Mucosa of descending colon (tissue), 3 donors: ENCODE results near the gene CELF5. TPM values are rescaled to one million over a fixed set of nuclear protein-coding genes. Genes with fewer than 3 reads are reported as not detected.
A peak's percentile ranks its signal among the peaks of the same experiment; 100 is the strongest.
"Not testable (repeated sequence)": the region's sequence is repeated elsewhere in the genome, so short reads cannot be mapped to it uniquely, and the experiment has no call there.

Experiments used
- ATAC-seq: fragments of 200-7000 bp; cut with Tn5 transposase; one replicate; pipeline ENCODE4 v1.9.1; 2020; ENCODE audit warnings: mild to moderate bottlenecking, moderate library complexity
- DNase-seq, 3 donors: peaks; one replicate each; pipeline ENCODE4 v3.0.0-alpha.2; 2020
- H3K36me3 ChIP-seq: fragments of 200-600 bp; one replicate; pipeline ENCODE4 v1.8.0; 2021; ENCODE audit warnings: low read depth, mild to moderate bottlenecking
- H3K4me1 ChIP-seq: fragments of 200-600 bp; one replicate; pipeline ENCODE4 v1.8.0; 2021; ENCODE audit warnings: low read depth, mild to moderate bottlenecking
- H3K4me3 ChIP-seq: fragments of 200-600 bp; one replicate; pipeline ENCODE4 v1.8.0; 2021; ENCODE audit warnings: mild to moderate bottlenecking
- H3K9me3 ChIP-seq: fragments of 200-600 bp; one replicate; pipeline ENCODE4 v1.8.0; 2021; ENCODE audit warnings: mild to moderate bottlenecking
- intact Hi-C, 2 donors: fragments of 100-400 bp; cut with DNase I in 1 of 2; cut with micrococcal nuclease in 1 of 2; formaldehyde crosslinking; loops; one replicate each; pipeline versions ENCODE4 v1.11.0 to v1.11.1; 2022; cut with DNase I, micrococcal nuclease
- total RNA-seq, 3 donors: library from RNA; stranded (reverse); fragmentation: NEBNext Ultra II Directional in 2 of 3; extraction: Animal tissue kit (Norgen Biotek cat#: 25700) in 2 of 3; gene quantifications; one replicate each; pipeline versions ENCODE4 v1.2.1 to v1.2.4, GENCODE V29; 2021 to 2023
- TF ChIP-seq, protein P1 (sequence below): fragments of 200-600 bp; IDR thresholded peaks from one replicate; pipeline ENCODE4 v1.8.0; 2022; ENCODE audit warnings: antibody characterized with exemption, mild to moderate bottlenecking
- donor health status: DM: no; HTN: no; CAD: no; lungs with moderate emphysema.
- donor health status: DM: no; HTN: no; CAD: no.
- donor health status: DM: no; HTN: yes; CAD: no.

The CELF5 gene
- total RNA-seq, 3 donors from 2014 or later = 0.75 to 2.7 (median 0.79) TPM

DNA sequence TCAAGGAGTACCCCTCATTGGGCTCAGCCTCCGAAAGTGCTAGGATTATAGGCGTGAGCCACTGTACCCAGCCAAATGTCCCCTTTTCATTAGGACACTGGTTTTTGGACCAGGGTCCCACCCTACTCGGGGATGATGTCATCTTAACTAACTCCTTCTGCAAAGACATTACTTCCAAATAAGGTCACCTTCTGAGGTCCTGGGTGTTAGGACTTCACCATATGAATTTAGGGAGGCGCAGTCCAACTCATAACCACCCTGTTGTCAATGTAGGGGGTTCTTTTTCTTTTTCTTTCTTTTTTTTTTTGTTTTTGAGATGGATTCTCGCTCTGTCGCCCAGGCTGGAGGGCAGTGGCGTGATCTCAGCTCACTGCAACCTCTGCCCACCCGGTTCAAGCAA, 109.2 kb downstream of the CELF5 start:
- DNase-seq = no peak
- H3K9me3 ChIP-seq = no peaks in the 10 kb centered on the region
- no peak overlapping the region for H3K4me3 ChIP-seq
- intact Hi-C loops = no loop called here
- no peaks in the 10 kb centered on the region for H3K36me3 ChIP-seq
- no peak for ATAC-seq
- H3K4me1 ChIP-seq = peaks cover 41% of the 10 kb centered on the region
- TF ChIP-seq, protein P1, sequence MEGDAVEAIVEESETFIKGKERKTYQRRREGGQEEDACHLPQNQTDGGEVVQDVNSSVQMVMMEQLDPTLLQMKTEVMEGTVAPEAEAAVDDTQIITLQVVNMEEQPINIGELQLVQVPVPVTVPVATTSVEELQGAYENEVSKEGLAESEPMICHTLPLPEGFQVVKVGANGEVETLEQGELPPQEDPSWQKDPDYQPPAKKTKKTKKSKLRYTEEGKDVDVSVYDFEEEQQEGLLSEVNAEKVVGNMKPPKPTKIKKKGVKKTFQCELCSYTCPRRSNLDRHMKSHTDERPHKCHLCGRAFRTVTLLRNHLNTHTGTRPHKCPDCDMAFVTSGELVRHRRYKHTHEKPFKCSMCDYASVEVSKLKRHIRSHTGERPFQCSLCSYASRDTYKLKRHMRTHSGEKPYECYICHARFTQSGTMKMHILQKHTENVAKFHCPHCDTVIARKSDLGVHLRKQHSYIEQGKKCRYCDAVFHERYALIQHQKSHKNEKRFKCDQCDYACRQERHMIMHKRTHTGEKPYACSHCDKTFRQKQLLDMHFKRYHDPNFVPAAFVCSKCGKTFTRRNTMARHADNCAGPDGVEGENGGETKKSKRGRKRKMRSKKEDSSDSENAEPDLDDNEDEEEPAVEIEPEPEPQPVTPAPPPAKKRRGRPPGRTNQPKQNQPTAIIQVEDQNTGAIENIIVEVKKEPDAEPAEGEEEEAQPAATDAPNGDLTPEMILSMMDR = no peak

DNA sequence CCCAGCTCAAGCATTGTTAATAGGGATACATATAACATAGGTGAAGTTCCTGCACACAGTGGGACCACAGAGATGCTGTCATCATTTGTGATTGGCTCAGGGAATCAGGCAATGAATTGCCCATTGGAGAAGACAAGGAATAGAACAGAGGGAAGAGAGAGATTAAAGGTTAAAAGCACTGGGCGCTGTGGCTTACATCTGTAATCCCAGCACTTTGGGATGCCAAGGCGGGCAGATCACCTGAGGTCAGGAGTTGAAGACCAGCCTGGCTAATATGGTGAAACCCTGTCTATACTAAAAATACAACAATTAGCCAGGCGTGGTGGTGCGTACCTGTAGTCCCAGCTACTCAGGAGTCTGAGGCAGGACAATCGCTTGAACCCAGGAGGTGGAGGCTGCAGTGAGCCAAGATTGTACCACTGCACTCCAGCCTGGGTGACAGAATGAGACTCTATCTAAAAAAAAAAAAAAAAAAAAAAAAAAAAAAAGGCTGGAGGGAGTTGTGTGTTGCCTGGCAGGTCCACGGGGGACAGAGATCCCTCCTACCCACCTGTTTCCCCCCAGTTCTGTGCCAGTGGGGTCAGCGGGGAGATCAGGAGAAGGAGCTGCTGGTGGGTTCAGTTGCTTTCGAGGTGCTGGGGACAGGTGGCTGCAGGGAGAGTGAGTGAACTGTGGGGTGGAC, 110.4 kb downstream of the CELF5 start:
- H3K9me3 ChIP-seq, intact Hi-C loops, ATAC-seq, DNase-seq, H3K36me3 ChIP-seq, H3K4me3 ChIP-seq: not testable (repeated sequence)
- peaks cover 45% of the 10 kb centered on the region for H3K4me1 ChIP-seq

DNA sequence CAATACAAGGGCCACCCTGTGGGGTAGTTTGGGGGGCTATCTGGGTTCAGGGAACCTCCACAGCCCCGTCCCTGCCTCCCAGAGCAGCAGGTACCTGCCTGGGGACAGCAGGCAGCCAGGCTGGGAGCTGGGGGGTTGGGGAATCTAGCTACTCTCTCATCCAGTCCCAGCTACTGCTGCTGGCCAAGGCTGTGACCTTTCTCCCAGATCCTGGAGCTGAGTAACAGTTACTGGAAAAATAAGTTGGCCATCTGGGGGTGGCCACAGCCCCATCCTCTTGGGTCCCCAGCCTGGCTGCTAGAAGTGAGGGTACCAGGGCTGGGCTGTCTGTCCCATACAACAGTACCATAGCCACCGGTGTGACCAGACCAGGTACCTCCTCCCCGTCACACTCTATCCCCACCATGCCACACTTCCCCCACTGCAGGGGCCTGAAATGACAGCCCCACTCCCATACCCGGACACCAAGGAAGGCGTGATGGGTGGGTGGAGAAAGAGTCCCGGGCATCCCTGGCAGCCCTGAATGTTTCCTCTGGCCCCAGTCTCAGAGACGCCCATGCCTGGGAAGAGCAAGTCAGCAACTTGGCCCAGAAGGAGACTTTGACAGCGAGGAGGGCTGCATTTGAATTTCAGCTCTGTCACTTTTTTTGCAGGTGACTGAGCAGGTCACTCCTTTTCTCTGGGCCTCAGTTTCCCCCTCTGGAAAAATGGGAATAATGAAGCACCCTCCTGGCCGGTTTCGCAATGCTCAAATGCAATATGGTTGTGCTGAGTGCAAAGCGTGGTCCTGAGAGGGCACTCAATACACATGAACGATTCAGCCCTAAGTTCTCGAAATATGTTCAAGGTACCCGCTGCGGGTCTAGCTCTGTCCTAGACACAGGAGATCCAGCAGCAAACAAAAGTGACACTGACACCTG, 111.2 kb downstream of the CELF5 start:
- TF ChIP-seq, protein P1 = no peak
- H3K4me1 ChIP-seq = peaks cover 45% of the 10 kb centered on the region
- no peaks in the 10 kb centered on the region for H3K9me3 ChIP-seq
- no peak overlapping the region for H3K4me3 ChIP-seq
- intact Hi-C loops = no loop called here
- DNase-seq (peak; percentile 67 to 69 (median 69)), ATAC-seq (peak; percentile 38)
- H3K36me3 ChIP-seq = no peaks in the 10 kb centered on the region

DNA sequence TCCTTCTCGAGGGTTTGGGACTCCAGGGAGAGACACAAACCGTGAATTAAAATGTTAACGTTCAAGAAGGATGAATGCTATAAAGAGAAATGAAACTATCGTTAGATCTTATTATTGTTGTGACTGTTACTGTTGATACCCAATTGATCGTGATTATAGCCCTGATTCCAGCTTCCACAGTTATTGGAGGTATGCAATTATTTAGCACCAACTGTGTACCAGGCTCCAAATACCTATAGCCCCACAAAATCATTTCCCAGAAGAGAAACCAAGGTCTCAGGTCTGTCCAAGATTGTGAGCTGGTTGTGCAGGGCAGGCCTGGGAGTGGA, 111.9 kb downstream of the CELF5 start:
- DNase-seq (no peak), ATAC-seq (no peak)
- Histone ChIP-seq H3K36me3 (no peaks in the 10 kb centered on the region), H3K4me1 (peaks cover 45% of the 10 kb centered on the region), H3K4me3 (no peak overlapping the region), H3K9me3 (no peaks in the 10 kb centered on the region)
- TF ChIP-seq, protein P1 = no peak
- intact Hi-C loops = no loop called here

DNA sequence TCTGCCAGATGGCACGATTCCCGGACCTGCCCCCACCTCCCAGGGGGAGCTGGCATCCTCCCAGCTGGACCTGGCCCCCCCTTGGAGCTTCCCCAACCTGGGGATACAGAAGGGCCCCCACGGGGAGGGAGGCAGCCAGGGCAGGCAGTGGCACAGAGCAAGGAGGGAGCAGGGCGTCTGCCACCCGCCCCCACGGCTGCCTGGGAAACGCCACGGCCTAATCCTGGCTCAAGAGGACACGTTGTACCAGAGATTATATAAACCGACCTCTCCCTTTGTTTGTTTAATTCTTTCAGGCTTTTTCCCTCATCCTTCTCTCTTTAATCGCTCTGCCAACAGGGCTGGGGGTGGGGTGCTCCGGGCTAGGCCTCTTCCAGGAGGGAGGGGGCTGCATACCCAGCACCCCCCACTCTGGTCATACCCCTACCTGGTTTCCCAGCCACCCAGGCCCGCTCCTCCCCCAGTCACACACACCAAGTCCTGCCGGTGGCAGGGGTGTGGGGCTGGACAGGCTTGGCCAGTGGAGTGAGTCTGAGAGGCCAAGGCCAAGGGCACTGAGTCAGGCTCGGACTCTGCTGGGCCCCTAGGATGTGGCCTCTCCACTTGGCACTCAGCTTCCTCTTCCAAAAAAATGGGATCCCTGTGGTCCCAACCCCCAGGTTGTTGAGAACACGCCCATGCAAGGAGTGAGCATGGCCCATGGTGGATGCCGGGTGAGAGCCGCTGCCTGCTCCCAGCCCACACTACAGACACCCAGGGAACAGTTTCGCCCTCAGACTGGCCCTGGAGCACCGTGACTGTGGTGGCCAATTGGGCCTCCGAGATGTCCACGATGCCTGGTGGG, 112.4 kb downstream of the CELF5 start:
- Histone ChIP-seq H3K36me3 (no peaks in the 10 kb centered on the region), H3K9me3 (no peaks in the 10 kb centered on the region), H3K4me3 (no peak overlapping the region), H3K4me1 (peaks cover 45% of the 10 kb centered on the region)
- peak; percentile 84 to 94 (median 93) for DNase-seq
- TF ChIP-seq, protein P1 = no peak
- peak; percentile 89 for ATAC-seq
- intact Hi-C loops = no loop called here
